GM19372 (cell line): ENCODE measurements around the gene KNSTRN.
A peak's percentile ranks its signal among the peaks of the same experiment; 100 is the strongest.

Source experiments
- ATAC-seq: cut with Tn5 transposase; IDR thresholded peaks from one replicate; pipeline ENCODE4 v1.9.1; 2021; ENCODE audit warnings: mild to moderate bottlenecking, low read depth, moderate library complexity; ENCODE audit not compliant: unreplicated experiment

KNSTRN gene

DNA sequence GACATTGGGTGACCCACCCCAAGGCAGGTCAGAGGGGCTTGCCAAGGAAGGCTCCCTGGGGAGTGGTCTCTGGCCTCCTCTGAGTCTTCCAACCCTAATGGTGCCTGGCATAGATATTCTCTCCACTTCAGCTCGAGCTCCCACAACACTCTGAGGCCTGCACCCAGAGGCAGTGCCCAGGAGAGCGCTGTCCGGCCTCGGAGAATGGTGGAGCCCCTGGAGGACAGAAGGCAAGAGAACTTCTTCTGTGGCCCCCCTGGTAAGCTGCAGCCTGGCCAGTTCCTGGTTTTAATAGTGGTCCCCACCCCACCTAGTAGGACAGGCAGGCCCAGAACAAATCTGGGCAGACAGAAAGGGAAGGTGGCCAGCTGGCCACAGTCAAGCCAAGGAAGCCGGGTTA, 17.5 kb upstream of the KNSTRN start:
- no peak for ATAC-seq

- no peak for ATAC-seq
Observed at GRCh38 chr15:40365624-40366456, 16.7 kb upstream of the KNSTRN start.

DNA sequence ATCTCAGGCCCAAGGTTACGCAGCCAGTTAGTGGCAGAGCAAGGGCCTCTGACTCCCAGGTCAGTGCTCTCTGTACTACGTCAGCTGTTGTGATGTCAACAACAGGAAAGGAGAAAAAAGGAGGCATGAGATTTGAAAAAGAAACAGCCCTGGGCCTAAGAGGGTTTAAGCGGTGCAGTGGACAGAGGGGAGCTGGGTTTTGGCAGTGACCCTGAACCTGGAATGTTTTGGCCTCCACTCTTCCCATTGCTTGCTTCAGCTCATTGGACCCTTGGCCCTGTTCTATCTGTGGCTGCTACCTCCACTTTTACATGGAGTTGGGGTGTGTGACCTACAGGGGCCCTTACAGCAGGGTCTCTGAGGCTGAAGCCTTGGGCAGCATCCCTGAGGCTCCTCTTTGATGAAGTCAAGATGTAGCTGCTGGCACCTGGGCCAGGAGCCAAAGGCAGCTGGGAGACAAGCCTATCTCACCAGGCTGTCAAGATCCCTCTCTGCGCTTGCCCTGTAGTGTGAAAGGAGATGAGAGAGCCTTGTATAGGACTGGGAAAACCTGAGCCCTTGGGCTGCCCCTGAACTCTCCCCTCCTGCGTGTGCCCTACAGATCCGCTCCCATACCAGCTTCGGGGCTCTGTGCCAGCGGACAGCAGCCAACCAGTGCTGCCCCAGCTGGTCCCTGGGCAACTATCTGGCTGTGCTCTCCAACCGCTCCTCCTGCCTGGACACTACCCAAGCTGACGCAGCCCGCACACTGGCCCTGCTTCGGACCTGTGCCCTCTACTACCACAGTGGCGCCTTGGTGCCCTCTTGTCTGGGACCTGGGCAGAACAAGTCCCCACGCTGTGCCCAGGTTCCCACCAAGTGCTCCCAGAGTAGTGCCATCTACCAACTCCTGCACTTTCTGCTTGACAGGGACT, 15.8 kb upstream of the KNSTRN start:
- no peak for ATAC-seq

DNA sequence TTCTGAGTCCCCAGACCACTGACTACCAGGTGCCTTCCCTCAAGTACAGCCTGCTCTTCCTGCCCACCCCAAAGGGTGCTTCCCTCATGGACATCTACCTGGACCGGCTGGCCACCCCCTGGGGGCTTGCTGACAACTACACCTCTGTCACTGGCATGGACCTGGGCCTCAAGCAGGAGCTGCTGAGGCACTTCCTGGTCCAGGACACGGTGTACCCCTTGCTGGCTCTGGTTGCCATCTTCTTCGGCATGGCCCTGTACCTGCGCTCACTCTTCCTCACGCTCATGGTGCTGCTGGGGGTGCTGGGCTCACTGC, 15.2 kb upstream of the KNSTRN start:
- no peak for ATAC-seq

DNA sequence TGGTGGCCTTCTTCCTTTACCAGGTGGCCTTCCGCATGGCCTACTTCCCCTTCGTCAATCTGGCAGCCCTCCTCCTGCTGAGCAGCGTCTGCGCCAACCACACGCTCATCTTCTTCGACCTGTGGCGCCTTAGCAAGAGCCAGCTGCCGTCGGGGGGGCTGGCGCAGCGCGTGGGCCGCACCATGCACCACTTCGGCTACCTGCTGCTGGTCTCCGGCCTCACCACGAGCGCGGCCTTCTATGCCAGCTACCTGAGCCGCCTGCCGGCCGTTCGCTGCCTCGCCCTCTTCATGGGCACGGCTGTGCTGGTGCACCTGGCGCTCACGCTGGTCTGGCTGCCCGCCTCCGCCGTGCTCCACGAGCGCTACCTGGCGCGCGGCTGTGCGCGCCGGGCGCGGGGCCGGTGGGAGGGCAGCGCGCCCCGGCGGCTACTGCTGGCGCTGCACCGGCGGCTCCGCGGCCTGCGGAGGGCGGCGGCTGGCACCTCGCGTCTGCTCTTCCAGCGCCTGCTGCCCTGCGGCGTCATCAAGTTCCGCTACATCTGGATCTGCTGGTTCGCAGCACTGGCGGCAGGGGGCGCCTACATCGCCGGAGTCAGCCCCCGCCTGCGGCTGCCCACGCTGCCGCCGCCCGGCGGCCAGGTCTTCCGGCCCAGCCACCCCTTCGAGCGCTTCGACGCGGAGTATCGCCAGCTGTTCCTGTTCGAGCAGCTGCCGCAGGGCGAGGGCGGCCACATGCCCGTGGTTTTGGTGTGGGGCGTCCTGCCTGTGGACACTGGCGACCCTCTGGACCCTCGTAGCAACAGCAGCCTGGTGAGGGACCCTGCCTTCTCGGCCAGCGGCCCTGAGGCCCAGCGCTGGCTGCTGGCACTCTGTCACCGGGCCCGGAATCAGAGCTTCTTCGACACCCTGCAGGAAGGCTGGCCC, 14.6 kb upstream of the KNSTRN start:
- peak; percentile 93 for ATAC-seq

GRCh38 chr15:40368719-40369473, 13.6 kb upstream of the KNSTRN start:
- ATAC-seq: no peak

- no peak for ATAC-seq
Observed at GRCh38 chr15:40369474-40369869, 13.0 kb upstream of the KNSTRN start.

DNA sequence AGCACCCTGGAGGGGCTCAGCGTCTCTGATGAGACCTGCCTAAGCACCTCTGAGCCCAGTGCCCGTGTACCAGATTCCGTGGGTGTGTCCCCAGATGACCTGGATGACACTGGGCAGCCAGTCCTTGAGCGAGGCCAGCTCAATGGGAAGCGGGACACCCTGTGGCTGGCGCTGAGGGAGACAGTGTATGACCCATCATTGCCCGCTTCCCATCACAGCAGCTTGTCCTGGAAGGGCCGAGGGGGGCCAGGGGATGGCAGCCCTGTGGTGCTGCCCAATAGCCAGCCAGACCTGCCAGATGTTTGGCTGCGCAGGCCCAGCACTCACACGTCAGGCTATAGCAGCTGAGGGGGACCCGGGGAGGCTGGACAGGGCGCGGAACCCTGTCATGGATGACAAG, 12.6 kb upstream of the KNSTRN start:
- no peak for ATAC-seq

DNA sequence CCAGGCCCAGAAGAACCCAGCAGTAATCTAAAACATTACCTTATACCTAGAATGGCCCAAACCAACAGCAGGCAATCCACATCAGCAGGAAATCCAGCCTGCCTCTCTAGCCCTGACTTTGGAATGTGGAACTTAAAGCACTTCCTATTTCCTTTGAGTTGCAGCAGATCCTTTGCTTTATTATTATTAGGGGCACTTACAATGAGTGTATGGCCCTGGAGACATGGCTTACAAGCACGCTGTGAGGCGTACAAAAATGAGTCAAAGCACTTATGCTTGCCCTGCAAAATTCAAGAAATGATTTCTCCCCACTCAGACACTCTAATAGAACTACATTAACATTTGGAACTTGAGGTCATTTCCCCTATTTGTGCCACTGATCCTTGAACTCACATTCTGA, 9.5 kb upstream of the KNSTRN start:
- no peak for ATAC-seq

GRCh38 chr15:40377606-40378005, 4.9 kb upstream of the KNSTRN start:
- ATAC-seq: no peak

- ATAC-seq: no peak
Observed at GRCh38 chr15:40379374-40379773, 3.1 kb upstream of the KNSTRN start.

- ATAC-seq: no peak
Observed at GRCh38 chr15:40379853-40380252, 2.7 kb upstream of the KNSTRN start.

DNA sequence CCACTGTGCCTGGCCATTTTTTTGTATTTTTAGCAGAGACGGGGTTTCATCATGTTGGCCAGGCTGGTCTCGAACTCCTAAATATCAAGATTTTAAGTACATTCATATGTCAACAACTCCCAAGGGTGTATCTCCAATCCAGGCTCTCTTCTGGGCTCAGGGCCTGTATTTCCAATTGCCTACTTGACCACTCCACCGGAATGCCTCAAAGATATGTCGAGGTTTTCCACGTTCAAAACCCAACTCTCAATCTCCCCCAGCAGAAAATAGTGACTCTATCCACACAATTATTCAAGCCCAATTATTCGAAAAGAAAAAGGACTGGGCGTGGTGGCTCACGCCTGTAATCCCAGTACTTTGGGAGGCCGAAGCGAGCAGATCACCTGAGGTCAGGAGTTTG, 1.9 kb upstream of the KNSTRN start:
- ATAC-seq: no peak

DNA sequence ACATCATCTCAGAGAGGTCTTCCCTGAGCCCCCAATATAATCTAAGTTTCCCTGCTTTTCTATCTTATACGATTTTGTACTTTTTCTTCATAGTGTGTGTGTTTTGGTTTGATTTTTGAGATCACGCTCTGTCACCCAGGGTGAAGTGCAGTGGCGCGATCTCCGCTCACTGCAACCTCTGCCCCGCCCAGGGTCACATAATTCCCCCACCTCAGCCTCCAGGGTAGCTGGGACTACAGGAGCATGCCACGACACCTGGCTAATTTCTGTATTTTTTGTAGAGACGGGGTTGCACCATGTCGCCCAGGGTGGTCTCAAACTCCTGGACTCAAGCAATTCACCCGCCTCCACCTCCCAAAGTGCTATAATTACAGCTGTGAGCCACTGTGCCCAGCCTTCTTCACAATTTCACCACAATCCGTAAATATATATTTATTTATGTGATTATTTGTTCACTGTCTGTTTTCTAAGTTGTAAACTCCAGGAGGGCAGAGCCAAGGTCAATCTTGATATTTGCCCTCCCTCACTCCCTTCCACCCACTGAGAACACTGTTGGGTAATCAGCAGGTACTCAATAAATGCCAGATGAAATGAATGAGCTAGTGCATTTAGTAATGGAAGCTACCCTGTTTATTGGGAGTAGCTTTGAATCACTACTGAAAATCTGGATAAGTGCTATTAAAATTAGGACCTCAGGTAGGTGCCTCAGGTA, 547 bp upstream of the KNSTRN start:
- no peak for ATAC-seq

GRCh38 chr15:40386480-40386879, 4.0 kb downstream of the KNSTRN start:
- ATAC-seq: no peak

DNA sequence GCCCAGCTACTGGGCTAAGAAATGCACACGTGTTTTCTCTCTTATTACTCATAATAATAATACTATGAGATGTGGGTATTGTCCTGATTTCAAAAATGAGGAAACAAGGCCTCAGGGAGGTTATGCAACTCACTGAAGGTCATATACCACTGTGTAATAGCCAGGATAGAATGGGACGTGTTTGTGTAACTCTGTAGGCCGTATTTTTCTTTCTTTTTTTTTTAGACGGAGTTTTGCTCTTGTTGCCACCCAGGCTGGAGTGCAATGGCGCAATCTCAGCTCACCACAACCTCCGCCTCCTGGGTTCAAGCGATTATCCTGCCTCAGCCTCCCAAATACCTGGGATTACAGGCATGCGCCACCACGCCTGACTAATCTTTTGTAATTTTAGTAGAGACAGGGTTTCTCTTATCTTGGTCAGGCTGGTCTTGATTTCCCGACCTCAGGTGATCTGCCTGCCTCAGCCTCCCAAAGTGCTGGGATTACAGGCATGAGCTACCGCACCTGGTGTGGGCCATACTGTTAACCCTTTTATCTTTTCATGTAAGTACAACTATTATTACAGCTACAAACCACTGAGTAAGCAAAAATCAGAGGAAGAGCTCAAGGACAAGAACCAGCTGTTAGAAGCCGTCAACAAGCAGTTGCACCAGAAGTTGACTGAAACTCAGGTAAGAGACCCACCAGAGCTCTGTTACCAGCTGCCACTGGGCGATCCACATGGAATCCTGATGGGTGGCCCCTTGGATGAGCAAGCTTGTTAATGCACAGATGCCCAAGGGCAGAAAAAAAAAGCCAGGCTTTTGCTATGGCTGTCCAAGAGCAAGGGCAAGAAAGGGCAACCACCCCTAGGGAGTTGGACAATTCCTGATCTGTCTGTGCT, 6.7 kb downstream of the KNSTRN start:
- no peak for ATAC-seq

- ATAC-seq: no peak
Observed at GRCh38 chr15:40389824-40390595, 7.5 kb downstream of the KNSTRN start.
